GM18517 (cell line): Measurements from ENCODE around the gene TNPO2.

Experiments used
- ATAC-seq: cut with Tn5 transposase; IDR thresholded peaks from one replicate; pipeline ENCODE4 v1.9.1; 2021; ENCODE audit warnings: mild to moderate bottlenecking, moderate library complexity; ENCODE audit not compliant: unreplicated experiment

Gene TNPO2

GRCh38 chr19:12723641-12724426 is at the start of gene TNPO2:
TNPO2 (minus strand) TSS chr19:12723932; CDS start chr19:12720977, 2,955 bp downstream.
- no peak for ATAC-seq

GRCh38 chr19:12772323-12772722 is 48.6 kb upstream of the TNPO2 start:
- no peak for ATAC-seq

GRCh38 chr19:12770922-12771321 is 47.2 kb upstream of the TNPO2 start:
- no peak for ATAC-seq

- ATAC-seq, result no peak
These were observed 46.0 kb upstream of the TNPO2 start for GRCh38 chr19:12769689-12770088.

GRCh38 chr19:12767666-12768065 is 43.9 kb upstream of the TNPO2 start:
- no peak for ATAC-seq

GRCh38 chr19:12767150-12767549 is 43.4 kb upstream of the TNPO2 start:
- ATAC-seq, result no peak

GRCh38 chr19:12766051-12766521 is 42.4 kb upstream of the TNPO2 start:
- no peak for ATAC-seq

GRCh38 chr19:12764698-12765097 is 41.0 kb upstream of the TNPO2 start:
- no peak for ATAC-seq

GRCh38 chr19:12763100-12763499 is 39.4 kb upstream of the TNPO2 start:
- no peak for ATAC-seq

GRCh38 chr19:12759686-12760085 is 36.0 kb upstream of the TNPO2 start:
- ATAC-seq, result no peak

GRCh38 chr19:12757544-12758274 is 34.0 kb upstream of the TNPO2 start:
- no peak for ATAC-seq

- ATAC-seq, result no peak
These were observed 32.6 kb upstream of the TNPO2 start for GRCh38 chr19:12756150-12756883.

GRCh38 chr19:12754465-12755196 is 30.9 kb upstream of the TNPO2 start:
- no peak for ATAC-seq

GRCh38 chr19:12752056-12752781 is 28.5 kb upstream of the TNPO2 start:
- no peak for ATAC-seq

- no peak for ATAC-seq
These were observed 27.9 kb upstream of the TNPO2 start, which contains the start of gene BEST2 for GRCh38 chr19:12751635-12752034. BEST2 (plus strand) TSS chr19:12751791; CDS start chr19:12752593, 802 bp downstream.

- no peak for ATAC-seq
These were observed 27.1 kb upstream of the TNPO2 start for GRCh38 chr19:12750851-12751250.

- ATAC-seq, result no peak
These were observed 26.3 kb upstream of the TNPO2 start for GRCh38 chr19:12749938-12750521.

- no peak for ATAC-seq
These were observed 24.8 kb upstream of the TNPO2 start for GRCh38 chr19:12748489-12748888.

GRCh38 chr19:12745166-12745897 is 21.6 kb upstream of the TNPO2 start:
- no peak for ATAC-seq
